Renal pelvis (tissue), 4 donors: Measurements from ENCODE around the gene GNAQ. TPM values are rescaled to one million over a fixed set of nuclear protein-coding genes. Genes with fewer than 3 reads are reported as not detected.
"Not testable (repeated sequence)": the region's sequence is repeated elsewhere in the genome, so short reads cannot be mapped to it uniquely, and the experiment has no call there.

Experiments
- DNase-seq: peaks from one replicate; pipeline ENCODE4 v3.0.0-alpha.2; 2013
- polyA plus RNA-seq, 3 donors: library from polyadenylated mRNA; unstranded; fragments of 120-200 nt; gene quantifications; one replicate each; pipeline ENCODE4 v1.2.1, GENCODE V29; 2013; ENCODE audit not compliant: insufficient read length in 3 of 3

GNAQ gene
- polyA plus RNA-seq, 3 donors: 54.6 to 56.0 (median 55.0) TPM

DNA sequence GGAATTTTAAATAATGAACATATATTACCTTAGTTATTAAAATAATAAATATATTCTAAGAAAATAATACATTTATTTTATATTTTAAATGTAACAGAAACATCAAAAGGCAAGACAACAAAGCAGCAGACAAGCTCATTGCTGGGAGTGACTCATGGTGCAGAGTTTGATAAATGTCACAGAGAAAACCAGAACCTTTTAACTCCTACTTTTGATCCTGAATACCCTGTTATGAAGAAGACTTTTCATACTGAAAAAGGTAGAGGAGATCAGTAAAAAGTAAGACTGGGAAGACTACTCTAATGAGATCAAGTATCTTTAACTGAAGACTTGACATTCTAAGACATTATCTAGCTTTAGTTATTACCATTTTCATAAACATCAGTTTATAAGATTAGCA lies 284.4 kb downstream of the GNAQ start:
- DNase-seq: no peak

DNA sequence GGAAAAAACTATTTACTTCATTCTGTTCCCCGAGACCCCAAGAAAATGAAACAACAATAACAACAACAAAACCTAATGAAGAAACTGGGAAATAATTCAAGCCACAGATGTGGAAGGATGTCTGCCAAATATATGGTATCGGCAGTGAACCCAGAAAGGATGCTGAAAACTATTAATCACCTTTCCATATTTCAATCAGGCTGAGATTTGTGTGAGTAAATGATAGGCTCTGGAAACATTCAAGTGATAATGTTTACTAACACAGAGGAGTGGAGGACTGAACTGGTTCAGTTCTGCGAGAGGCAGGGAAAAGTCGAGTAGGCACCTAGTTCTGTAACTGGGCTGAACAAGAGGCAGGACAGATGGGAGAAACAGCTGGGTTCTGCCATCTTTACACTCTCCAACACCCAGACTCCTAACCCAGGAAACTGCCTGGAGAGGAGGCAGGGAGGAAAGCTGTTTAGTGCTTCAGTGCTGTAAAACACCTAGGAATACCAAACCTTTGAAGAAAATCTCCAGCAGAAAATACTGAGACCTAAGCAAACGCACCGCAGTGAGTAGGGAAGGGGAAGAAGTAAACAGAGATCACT lies 286.7 kb downstream of the GNAQ start:
- DNase-seq: no peak

DNA sequence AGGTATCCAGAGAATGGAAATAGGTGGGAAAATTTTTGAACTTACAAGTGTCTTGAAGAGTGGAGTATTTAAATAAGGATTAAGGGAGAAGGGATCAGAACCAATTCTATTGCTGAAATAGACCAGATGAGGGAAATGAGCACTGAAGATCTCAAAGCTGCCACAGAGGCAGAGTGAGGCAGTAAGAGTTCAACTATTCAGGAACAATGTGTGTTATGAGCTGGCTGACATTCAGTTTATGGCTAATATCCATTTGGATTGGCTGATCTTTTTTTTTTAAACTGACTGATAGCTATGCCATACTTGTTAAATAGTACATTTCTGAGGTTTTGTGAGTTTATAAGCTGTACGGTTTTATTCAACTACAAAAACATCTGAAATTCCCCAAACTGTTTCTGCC lies 288.2 kb downstream of the GNAQ start:
- DNase-seq: no peak

DNA sequence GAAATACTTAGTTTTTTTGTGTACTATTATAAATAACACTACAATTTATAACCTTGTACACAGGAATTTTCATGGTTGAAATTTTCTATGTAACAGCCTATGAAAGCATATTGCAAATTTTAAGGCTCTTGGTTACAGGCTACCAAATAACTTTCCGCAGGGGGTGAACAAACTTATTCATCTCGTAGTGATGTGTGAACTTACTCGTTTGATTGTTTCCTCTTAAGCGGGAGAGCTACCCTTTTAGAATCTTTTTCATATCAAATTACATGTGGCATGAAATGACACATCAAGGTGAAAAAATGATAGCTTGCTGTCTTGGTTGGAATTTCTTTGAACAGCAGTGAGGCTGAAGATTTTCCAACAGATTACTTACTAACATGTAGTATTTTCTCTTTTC lies 292.7 kb downstream of the GNAQ start:
- DNase-seq: no peak

DNA sequence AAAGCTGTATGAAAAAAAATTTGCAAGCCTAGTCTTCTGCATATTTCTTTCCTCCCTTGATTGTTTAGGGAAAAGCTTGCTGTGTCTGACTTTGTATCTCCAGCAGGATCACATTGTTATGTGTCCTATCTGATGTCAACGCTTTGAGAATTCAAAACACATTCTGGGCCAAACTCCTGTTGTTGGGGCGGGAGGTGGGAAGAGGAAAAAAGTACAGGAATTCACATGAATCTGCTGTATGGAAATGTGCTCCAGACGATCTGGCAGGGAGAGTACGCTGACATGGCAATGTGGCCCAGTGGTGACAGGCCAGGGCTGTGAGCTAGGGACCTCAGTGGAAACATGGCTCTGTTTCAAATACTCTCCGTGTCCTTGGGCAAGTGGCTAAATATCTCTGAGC lies 296.1 kb downstream of the GNAQ start:
- DNase-seq: no peak

DNA sequence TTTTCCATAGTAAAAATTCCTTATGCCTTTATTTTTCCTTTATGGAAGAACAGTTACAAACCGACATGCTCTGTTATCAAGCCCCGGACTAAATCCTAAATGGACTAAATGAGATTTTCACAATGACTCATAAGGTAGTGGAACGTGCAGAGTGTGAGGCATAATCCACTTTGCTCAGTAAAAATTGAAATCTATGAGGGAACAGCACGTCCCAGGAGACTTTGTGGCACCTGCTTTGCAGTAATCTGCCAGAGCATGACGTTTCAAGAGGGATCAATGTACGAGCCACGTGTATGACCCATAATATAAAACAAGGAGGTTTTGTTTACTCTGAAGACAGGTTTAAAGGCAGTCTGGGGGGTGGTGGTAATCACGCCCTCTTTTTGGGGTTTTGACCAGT lies 299.7 kb downstream of the GNAQ start:
- no peak for DNase-seq

DNA sequence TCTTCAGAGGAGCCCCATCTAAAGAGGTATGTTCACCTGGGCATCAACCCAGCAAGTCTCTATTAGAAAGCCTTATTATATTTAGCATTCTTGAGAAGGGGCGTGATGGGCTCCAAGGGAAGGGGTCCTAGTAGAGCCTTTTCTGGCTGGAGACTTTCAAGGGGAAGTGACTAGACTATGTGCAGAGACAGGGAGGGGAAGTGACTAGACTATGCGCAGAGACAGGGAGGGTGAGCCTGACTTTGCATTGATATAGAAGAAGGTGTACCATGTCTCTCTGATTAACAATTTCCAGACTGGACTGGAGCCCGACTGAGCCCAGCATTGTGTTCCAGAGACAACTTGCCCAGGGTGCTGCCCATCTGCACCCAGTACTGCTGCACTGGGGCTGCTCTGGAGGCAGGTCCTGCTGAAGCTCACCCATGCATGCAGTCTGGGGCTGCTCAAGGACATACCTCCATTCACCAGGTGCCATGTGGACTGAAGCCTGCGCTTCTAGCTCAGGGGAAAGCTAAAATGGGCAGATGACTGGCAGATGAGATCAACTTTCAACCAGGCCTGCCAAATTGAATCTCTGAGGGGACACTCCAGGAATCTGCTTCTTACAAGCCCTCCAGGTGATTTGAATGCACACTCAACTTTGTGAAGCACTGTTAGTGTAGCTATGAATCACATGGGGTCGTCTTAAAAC lies 300.5 kb downstream of the GNAQ start:
- no peak for DNase-seq

DNA sequence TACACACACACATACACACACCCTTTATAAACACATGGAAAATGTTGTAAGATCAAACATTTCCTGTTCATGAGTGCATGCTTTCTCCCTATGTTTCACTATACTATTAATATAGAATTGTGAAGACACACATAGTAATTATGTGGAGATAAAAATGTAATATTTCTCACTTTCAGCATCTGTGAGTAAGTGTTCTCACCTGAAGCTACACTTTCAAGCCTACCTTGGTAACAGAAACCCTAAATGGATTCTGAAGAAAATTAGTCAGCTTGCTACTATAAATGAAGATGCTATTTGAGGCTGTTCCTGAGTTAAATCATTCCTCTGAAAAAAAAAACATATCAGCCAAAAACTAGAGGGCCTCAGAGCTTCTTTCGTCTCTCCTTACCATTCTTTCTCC lies 302.4 kb downstream of the GNAQ start:
- DNase-seq: no peak

DNA sequence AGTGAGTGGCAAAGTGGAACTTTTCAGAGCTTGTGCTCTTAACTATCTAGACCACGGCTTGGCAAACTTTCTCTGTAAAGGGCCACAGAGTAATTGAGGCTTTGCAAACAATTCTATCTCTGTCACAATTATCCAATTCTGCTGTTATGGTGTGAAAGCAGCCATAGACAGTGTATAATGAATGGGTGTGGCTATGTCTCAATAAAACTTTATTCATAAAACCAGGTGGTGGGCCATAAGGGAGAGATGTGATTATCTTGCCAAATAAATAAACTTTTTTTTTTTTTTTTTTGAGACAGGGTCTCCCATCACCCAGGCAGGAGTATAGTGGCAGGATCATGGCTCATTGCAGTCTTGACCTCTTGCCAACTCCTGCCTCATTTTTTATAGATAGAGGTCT lies 304.8 kb downstream of the GNAQ start:
- DNase-seq: no peak

DNA sequence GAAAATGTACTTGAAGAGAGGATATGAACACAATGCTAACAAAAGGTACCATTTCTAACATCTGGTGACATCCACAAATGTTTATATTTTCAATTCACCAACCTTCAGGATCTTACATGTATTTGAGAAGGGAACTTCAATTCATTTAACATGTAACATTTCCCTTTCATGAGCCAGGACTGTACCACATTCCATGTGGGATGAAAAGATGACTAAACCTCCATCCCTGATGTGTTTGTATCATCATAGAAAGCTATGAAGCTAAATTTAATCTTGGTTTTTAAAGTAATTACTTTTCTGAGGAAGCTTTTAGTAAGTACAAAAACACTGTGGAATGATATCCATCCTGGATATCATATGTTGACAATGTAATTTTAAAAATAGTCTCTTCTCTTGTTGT lies 305.3 kb downstream of the GNAQ start:
- no peak for DNase-seq

DNA sequence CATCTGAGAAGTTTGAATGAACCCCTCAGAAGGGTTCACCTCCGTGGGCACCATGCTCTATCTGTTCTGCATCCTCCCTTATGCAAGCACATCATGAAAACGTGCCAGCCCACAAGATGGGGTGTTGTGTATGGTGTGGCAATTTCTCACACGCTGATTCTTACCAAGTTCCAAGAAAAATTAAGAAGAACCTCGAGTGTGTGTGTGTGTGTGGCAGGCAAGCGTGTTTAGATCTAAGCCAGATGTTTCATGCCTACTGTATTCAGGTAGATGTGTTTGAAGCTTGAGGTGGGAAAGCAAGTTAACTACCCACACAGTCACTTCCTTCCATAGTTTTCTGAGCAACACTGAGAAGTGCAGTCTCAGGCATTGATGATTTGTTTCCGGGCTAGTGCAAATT lies 305.8 kb downstream of the GNAQ start:
- no peak for DNase-seq

DNA sequence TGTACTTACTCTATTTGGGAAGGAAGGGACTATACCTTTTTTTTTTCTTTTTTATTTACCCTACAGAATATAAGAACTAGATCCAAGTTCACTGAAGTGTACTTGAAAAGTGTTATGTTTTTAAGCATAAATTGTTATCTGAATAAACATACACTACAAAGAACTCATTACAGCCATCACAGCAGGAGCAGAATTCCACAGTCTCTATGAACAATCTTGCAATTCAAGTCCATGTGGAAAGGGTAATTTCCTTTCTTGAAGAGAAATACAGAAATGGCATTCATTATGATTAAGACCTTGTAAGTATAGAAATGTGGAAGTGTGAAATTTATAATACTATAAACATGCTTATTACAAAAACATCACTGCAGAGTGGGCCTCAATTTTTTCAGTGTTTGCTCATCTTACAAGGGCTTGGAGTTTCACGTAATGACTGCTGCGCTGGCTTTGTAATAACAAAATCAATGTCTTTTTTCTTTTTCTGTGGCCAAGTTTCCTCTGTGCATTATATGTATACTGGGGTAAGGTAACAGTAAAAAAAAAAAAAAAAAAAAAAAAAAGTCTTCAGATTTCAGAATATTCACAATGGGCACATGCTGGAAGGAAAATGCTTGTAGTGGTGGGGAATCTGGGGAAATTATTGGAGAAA lies 306.4 kb downstream of the GNAQ start:
- no peak for DNase-seq

DNA sequence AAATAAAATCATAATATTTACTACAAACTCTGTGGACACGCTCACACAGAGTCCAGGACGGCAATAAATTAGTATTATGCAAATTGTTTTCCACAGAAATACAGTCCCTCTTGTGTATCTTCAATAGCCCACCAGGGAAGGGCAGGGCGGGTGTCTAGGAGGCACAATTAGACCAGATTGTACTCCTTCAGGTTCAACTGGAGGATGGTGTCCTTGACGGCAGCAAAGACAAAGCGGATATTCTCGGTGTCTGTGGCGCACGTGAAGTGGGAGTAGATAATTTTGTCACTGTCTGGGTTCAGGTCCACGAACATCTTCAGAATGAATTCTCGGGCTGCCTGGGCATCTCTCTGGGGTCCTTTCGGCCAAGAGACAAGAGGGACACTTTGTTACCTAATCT lies 310.5 kb downstream of the GNAQ start:
- DNase-seq: not testable (repeated sequence)

DNA sequence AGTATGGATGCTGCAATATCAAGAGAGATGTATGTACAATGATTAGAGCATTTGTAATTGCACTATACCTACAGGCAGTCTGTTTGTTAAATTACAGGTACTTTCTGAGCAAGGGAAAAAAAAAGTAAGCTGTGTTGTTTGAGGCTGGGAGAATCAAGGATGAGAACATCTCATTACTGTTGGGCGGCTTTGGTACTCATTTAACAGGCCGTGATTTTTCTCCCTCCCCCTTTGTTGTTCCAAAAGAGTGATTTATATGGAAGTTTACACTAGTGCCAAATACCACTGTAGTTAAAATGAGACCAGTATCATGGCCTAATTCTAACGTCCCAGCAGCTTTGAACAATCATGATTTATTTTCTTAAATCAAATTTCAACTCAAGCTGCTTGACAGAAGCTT lies 312.3 kb downstream of the GNAQ start:
- no peak for DNase-seq

DNA sequence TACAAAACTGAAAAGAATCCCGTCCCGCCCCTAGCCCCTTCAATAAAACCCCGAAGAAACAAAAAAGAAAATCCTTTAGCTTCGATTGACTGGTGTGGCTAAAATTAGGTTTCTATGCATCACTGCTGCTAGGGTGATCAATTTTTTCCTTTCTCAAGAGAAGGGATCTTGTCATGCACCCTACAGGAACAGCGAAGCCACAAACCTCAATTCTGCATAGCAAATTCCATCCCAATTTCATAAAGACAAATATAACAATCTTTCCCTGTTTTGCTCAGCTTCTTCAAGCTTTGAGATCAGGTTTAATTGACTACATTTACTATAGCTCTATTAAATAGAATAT lies 313.3 kb downstream of the GNAQ start:
- DNase-seq: not testable (repeated sequence)

DNA sequence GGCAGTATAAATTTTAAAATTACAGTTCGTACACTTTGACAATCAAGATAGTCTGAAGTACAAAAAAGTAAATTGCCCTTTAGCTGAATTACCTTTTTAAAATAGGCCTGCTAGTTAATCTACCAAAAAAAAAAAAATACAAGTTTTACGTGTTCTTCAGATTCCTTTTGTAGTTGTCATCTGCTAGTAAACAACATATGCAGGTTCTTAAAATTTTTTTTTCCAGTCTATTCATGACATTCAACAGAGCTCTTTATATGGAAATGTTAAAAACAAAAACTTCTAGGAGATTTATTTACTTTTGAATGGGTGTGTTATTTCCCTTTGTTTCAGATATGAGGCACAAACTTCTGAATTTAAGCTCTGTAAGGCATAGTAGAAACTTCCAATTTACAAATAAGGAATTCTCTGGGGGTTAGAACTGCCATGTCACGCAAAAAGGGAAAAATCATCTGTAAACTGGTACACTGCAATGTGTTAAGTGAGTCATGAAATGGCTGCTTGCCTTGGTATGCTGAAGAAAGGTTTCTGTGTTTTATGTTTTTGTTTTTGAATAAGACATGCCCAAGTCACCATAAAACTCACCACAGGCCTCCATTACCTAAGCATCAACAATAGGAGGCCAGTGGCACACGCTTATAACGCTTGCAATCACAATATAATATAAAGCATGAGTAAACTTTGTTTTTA lies 313.9 kb downstream of the GNAQ start:
- DNase-seq: not testable (repeated sequence)

DNA sequence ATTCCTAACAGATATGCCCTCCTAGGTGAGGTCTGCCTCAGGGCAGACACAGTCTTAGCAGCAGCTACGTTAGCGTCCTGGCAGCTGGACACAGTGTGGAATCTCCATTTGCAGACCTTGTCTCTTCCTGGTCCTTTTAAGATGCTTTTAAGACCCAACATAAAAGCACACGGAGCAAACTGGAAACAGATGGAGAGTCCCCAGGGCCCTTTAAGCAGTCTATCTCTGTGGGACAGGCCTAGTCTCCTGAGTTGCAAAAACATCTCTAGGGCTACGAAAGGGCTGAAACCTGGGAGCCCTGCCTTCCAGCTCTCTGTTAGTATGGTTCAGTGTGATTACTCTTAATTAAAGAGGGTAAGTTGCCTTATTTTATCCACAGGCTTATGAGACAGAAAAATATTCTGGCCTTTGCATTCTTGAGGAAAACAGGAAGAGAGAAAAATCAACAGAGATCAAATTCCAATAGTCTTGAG lies 317.5 kb downstream of the GNAQ start:
- DNase-seq: no peak

DNA sequence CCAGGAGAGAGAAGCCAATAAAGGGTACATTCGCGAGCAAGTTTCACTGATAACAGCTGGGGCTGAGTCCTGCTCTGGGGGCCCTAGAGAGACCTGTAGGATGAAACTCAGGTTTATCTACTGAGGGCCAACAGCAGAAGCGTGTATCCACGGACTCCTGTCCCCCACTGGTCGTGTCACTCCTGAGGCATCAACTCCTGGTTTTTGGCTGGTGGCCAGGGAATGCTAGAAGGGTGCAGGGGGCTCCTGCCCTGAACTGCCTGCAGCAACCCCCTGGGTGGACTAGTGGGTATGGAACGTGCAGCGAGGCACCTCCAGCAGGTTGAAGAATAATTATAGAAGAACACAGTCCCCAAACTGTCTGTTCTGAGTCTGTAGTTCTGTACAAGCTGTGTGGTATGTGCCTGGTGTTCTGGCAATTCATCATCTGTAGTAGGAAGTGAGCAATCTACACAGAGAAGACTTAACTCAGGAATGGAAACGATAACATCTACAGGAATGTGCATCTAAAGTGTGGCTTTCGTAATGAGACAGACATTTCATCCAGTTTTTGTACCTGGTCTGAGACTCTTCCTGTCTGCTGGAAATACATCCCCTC lies 319.0 kb downstream of the GNAQ start:
- DNase-seq: no peak

DNA sequence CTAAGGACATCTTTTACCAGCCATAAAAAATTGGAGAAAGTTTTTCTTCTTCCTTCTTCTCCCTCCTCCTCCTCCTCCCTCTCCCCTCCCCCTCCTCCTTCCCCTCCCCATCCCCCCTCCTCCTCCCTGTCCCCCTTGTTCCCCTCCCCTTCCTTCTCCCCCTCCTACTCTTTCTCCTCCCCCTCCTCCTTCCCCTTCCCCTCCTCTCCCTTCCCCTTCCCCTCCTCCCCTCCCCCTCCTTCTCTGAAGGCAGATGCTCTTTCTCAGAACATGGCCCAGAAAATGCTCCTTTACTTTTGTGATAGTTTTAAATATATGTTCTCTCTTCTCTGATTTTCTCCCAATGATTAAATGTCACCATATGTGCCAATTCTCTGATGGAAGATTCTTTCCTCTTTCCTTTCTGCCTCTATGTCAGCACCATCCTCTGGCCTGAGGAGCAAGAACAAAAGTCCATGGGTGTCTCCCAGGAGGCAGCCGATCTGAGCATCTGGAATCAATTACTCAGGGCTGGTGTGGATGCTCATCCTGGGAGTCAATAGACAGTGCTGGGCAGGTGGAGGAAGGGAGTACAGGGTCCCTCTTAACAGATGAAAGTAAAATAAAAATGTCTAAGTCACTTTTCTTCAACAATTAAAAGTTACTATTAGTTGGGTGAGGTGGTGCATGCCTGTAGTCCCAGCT lies 320.5 kb downstream of the GNAQ start:
- DNase-seq: no peak

DNA sequence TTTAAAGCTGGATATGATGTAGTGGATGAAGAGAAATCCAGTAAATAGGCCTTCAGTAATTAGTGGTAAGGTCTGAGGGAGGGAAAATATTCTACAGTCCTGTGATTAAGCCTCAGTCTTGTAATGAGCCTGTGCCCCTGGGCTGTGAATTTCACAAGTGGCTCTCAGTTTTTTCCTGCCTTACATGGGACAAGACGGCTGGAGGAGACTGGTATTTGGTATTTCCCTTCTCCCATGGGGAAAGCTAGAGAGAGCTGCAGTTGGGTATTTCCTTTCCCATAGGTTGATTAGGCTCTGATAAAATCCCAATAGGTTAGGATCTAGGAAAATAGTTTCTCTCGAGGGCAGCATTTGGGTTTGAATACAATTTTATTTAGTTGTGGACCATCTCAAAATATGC lies 321.3 kb downstream of the GNAQ start:
- DNase-seq: no peak

DNA sequence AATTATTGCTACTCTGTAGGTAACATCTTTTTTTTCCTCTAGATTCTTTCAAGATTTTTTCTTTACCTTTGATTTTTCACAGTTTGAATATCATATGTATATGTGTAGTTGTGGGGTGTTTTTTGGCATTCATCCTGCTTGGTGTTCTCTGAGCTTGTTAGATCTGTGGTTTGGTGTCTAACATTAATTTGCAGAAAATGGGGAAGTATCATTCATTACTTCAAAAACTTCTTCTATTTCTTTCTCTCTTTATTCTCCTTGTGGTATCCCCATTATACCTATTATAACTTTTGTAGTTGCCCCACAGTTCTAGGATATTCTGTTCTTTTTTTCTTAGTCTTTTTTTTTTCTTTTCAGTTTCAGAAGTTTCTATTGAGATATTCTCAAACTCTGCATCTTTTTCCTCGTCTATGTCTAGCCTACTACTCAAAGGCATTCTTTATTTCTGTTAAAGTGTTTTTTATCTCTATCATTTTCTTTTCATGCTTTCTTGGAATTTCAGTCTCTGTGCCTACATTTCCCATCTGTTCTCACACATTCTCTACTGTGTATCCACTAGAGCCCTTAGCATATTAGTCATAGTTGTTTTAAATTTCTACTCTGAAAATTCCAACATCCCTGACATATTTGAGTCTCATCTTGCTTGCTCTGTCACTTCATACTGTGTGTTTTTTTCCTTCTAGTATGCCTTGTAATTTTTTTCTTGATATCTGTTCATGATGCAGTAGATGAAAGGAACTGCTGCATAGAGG lies 323.4 kb downstream of the GNAQ start:
- DNase-seq: no peak
